K562 (cell line): ENCODE results near the gene PFKFB2. TPM values are rescaled to one million over a fixed set of nuclear protein-coding genes. Genes with fewer than 3 reads are reported as not detected.

Experiments
- ATF7 ChIP-seq: fragments of 450-650 bp; IDR thresholded peaks from 2 replicates; pipeline ENCODE4 v1.7.1; 2014; ENCODE audit warnings: mild to moderate bottlenecking, moderate library complexity
- BRD4 ChIP-seq: fragments of 200-600 bp; sonication (generic); IDR thresholded peaks from 2 replicates; pipeline ENCODE4 v1.6.1; 2017; ENCODE audit warnings: inconsistent platforms
- FOSL1 ChIP-seq: fragments of 200-800 bp; sonication (Bioruptor generic); conservative IDR thresholded peaks from 2 replicates; pipeline ENCODE4 v1.6.1; 2016; ENCODE audit warnings: missing genetic modification characterization, missing compliant biosample characterization
- JUND ChIP-seq, 2 experiments: IDR thresholded peaks; 2 replicates in 1 of 2; 3 replicates in 1 of 2; pipeline ENCODE4 v1.6.1; 2011; ENCODE audit warnings: borderline replicate concordance in 2 of 2, low read depth in 2 of 2, low read length in 2 of 2, improper control_type of control experiment in 1 of 2, missing biosample characterization in 1 of 2, missing genetic modification characterization in 1 of 2, missing genetic modification reagents in 1 of 2
- LCOR ChIP-seq: sonication (generic); formaldehyde crosslinking; IDR thresholded peaks from 2 replicates; pipeline ENCODE4 v1.8.0; 2022; ENCODE audit warnings: mild to moderate bottlenecking, missing genetic modification reagents
- MAX ChIP-seq: sonication (generic); formaldehyde crosslinking; IDR thresholded peaks from 2 replicates; pipeline ENCODE4 v1.9.0; 2022; ENCODE audit warnings: mild to moderate bottlenecking, missing genetic modification reagents
- MEF2A ChIP-seq: IDR thresholded peaks from 2 replicates; pipeline ENCODE4 v1.6.1; 2011; ENCODE audit warnings: low read depth, mild to moderate bottlenecking, low read length, moderate library complexity; ENCODE audit not compliant: control insufficient read depth
- MLX ChIP-seq, 2 experiments: fragments of 450-650 bp in 1 of 2; sonication (generic) in 1 of 2; formaldehyde crosslinking; conservative IDR thresholded peaks; 2 replicates each; pipeline versions ENCODE4 v1.4.0 to v1.8.1; 2020 to 2022; ENCODE audit warnings: mild to moderate bottlenecking in 1 of 2, missing genetic modification reagents in 1 of 2
- NFXL1 ChIP-seq: fragments of 450-650 bp; formaldehyde crosslinking; IDR thresholded peaks from 2 replicates; pipeline ENCODE4 v1.4.0; 2021; ENCODE audit warnings: mild to moderate bottlenecking
- RHOXF2B ChIP-seq: fragments of 250-450 bp; sonication (Bioruptor Pico); conservative IDR thresholded peaks from 2 replicates; pipeline ENCODE4 v1.5.1; 2021
- SNAPC5 ChIP-seq: fragments of 250-450 bp; sonication (Bioruptor Pico); IDR thresholded peaks from 2 replicates; pipeline ENCODE4 v1.8.0; 2021; ENCODE audit warnings: moderate library complexity, mild to moderate bottlenecking, inconsistent platforms
- YBX1 ChIP-seq: fragments of 450-650 bp; IDR thresholded peaks from 2 replicates; pipeline ENCODE4 v1.7.1; 2016; ENCODE audit warnings: mild to moderate bottlenecking
- ZMIZ1 ChIP-seq, 2 experiments: fragments of 150-350 bp in 1 of 2; IDR thresholded peaks; 2 replicates each; pipeline ENCODE4 v1.6.1; 2012 to 2016; ENCODE audit warnings: low read depth in 2 of 2, low read length in 2 of 2, mild to moderate bottlenecking in 1 of 2, moderate library complexity in 1 of 2
- ZNF280B ChIP-seq: fragments of 250-450 bp; sonication (Bioruptor Pico); IDR thresholded peaks from 2 replicates; pipeline ENCODE4 v1.5.1; 2021; ENCODE audit warnings: mild to moderate bottlenecking
- ZNF408 ChIP-seq: fragments of 250-450 bp; sonication (Bioruptor Pico); IDR thresholded peaks from 2 replicates; pipeline ENCODE4 v1.4.0; 2020; ENCODE audit warnings: low read depth, mild to moderate bottlenecking, moderate library complexity
- ZNF668 ChIP-seq: fragments of 250-450 bp; sonication (Bioruptor Pico); IDR thresholded peaks from 2 replicates; pipeline ENCODE4 v1.8.0; 2022; ENCODE audit warnings: mild to moderate bottlenecking, inconsistent platforms
- ZNF740 ChIP-seq, 3 experiments: fragments of 200-800 bp in 1 of 3; sonication (Bioruptor generic) in 1 of 3; sonication (generic) in 1 of 3; formaldehyde crosslinking in 1 of 3; IDR thresholded peaks; 2 replicates each; pipeline versions ENCODE4 v1.6.1 to v1.8.0; 2016 to 2022; ENCODE audit warnings: mild to moderate bottlenecking in 2 of 3, missing compliant biosample characterization in 2 of 3, missing genetic modification characterization in 2 of 3, missing genetic modification reagents in 1 of 3
- ZNF766 ChIP-seq: fragments of 200-800 bp; sonication (Bioruptor generic); conservative IDR thresholded peaks from 2 replicates; pipeline ENCODE4 v1.6.1; 2016; ENCODE audit warnings: missing genetic modification characterization, missing compliant biosample characterization
- ZZZ3 ChIP-seq: fragments of 450-650 bp; IDR thresholded peaks from 2 replicates; pipeline ENCODE4 v1.6.1; 2016; ENCODE audit warnings: antibody characterized with exemption, mild to moderate bottlenecking, moderate library complexity
- polyA plus RNA-seq, 8 experiments: library from polyadenylated mRNA; depleted of rRNA in 4 of 8; stranded (reverse) in 5 of 8; unstranded in 3 of 8; fragments of >200 nt; fragmentation: Nextera tagmentation in 2 of 8; fragmentation: Illumina TruSeq in 1 of 8; extraction: Ambion mirVana in 2 of 8; extraction: Trizol in 1 of 8; gene quantifications; 2 replicates each; pipeline versions ENCODE4 v1.2.1 to v1.2.3, GENCODE V29; 2011 to 2014; ENCODE audit warnings: inconsistent platforms in 1 of 8, missing spikeins in 1 of 8
- total RNA-seq, 7 experiments: library from RNA; depleted of rRNA in 6 of 7; stranded (reverse); fragments of >200 nt in 6 of 7; fragmentation: Illumina TruSeq in 2 of 7; extraction: Trizol in 2 of 7; gene quantifications; 2 replicates each; pipeline versions ENCODE4 v1.2.1 to v1.2.3, GENCODE V29; 2011 to 2021; ENCODE audit warnings: low replicate concordance in 1 of 7

PFKFB2 gene
- total and polyA plus RNA-seq, 9 of the 15 experiments (the other 6 are each of a cell fraction or from before 2014, with no cell fraction given) = 6.9 to 26.0 (median 16.4) TPM

GRCh38 chr1:207021139-207021861, 31.8 kb upstream of the PFKFB2 start (continued):
- peak in 1 of 2 experiments; percentile 92; a peak in 2 of 4 replicates for TF ChIP-seq ZMIZ1 (IDR thresholded peaks at IDR 0.05; ENCODE audit: low read depth in 2 of 2, low read length in 2 of 2)
- no peak for TF ChIP-seq BRD4
- TF ChIP-seq NFXL1 (CRISPR knock-in tag) = no peak
- TF ChIP-seq FOSL1 = peak; percentile 87
- peak; percentile 32; the same call in 1 of the 2 replicates for TF ChIP-seq MAX
- TF ChIP-seq ZNF408 = no peak
- TF ChIP-seq ZNF740 (CRISPR knock-in tag; IDR thresholded peaks at IDR 0.05) = peak; percentile 94
- 0 out of 4 replicates have a peak, but pooled peaks of 1 of the 2 experiments have one; percentile 37 for TF ChIP-seq ZNF740 (tag; IDR thresholded peaks at IDR 0.05)
- 0 out of 2 replicates have a peak, but pooled peaks have one; percentile 57 for TF ChIP-seq ATF7
- TF ChIP-seq ZNF668 (CRISPR knock-in tag) = no peak; the same call in 1 of the 2 replicates
- peak; percentile 76; the same call in 1 of the 2 replicates for TF ChIP-seq JUND (IDR thresholded peaks at IDR 0.05; ENCODE audit: borderline replicate concordance, low read depth, low read length)
- TF ChIP-seq JUND (tag; IDR thresholded peaks at IDR 0.05; ENCODE audit: borderline replicate concordance, low read depth, low read length) = peak; percentile 84; the same call in 2 of the 3 replicates
- TF ChIP-seq MLX (CRISPR knock-in tag; conservative IDR thresholded peaks at IDR 0.05) = no peak
- TF ChIP-seq RHOXF2B (CRISPR knock-in tag) = no peak
- no peak for TF ChIP-seq MEF2A
- no peak for TF ChIP-seq SNAPC5 (CRISPR knock-in tag)
- peak; percentile 90 for TF ChIP-seq ZNF766
- no peak for TF ChIP-seq ZNF280B (CRISPR knock-in tag)
- TF ChIP-seq ZZZ3 = no peak
- peak; percentile 70; the same call in 1 of the 2 replicates for TF ChIP-seq LCOR (CRISPR knock-in tag)
- TF ChIP-seq YBX1 = no peak
